ENCODE measurements around the gene DIP2B. TPM values are rescaled to one million over a fixed set of nuclear protein-coding genes. Genes with fewer than 3 reads are reported as not detected.

DIP2B gene
- total and polyA plus RNA-seq, 9 donors: 7.2 to 33.3 (median 19.2) TPM

- H3K9me3 ChIP-seq: no peaks in the 10 kb centered on the region
- intact Hi-C loops (cut with DNase I): loop anchor here in 1 of 4 donors (5.0 kb wide), 1 partner anchor 102 kb away; no protein-coding TSS in a partner anchor
- WGBS, 3 donors: 54 to 67% (median 56%) methylated on average over 7 of the region's 7 CpGs
- DNase-seq: no peak
- H3K27ac ChIP-seq: no peak overlapping the region
- no peaks in the 10 kb centered on the region for H3K36me3 ChIP-seq
- H3K4me3 ChIP-seq: no peak overlapping the region
- TF ChIP-seq CTCF (IDR thresholded peaks at IDR 0.05) (no peak), EP300 (IDR thresholded peaks at IDR 0.05) (no peak), POLR2A (IDR thresholded peaks at IDR 0.05) (no peak)
- peaks cover 12% of the 10 kb centered on the region for H3K4me1 ChIP-seq (ENCODE audit: insufficient read depth)
- no peaks in the 10 kb centered on the region for H3K27me3 ChIP-seq
Measured at GRCh38 chr12:50618864-50619609, 114.3 kb downstream of the DIP2B start.

- no peaks in the 10 kb centered on the region for H3K36me3 ChIP-seq
- no peak overlapping the region for H3K4me3 ChIP-seq
- no peaks in the 10 kb centered on the region for H3K27me3 ChIP-seq
- intact Hi-C loops (cut with DNase I): loop anchor here in 1 of 4 donors (5.0 kb wide), 1 partner anchor 102 kb away; no protein-coding TSS in a partner anchor
- no peaks in the 10 kb centered on the region for H3K9me3 ChIP-seq
- no peak overlapping the region for H3K27ac ChIP-seq
- DNase-seq: no peak
- no peak for TF ChIP-seq POLR2A (IDR thresholded peaks at IDR 0.05)
- TF ChIP-seq CTCF (IDR thresholded peaks at IDR 0.05): no peak
- TF ChIP-seq EP300 (IDR thresholded peaks at IDR 0.05): no peak
- peaks cover 12% of the 10 kb centered on the region for H3K4me1 ChIP-seq (ENCODE audit: insufficient read depth)
- 91 to 96% (median 93%) methylated on average over 2 of the region's 2 CpGs for WGBS, 3 donors
Measured at GRCh38 chr12:50619610-50619958, 114.8 kb downstream of the DIP2B start.

DNA sequence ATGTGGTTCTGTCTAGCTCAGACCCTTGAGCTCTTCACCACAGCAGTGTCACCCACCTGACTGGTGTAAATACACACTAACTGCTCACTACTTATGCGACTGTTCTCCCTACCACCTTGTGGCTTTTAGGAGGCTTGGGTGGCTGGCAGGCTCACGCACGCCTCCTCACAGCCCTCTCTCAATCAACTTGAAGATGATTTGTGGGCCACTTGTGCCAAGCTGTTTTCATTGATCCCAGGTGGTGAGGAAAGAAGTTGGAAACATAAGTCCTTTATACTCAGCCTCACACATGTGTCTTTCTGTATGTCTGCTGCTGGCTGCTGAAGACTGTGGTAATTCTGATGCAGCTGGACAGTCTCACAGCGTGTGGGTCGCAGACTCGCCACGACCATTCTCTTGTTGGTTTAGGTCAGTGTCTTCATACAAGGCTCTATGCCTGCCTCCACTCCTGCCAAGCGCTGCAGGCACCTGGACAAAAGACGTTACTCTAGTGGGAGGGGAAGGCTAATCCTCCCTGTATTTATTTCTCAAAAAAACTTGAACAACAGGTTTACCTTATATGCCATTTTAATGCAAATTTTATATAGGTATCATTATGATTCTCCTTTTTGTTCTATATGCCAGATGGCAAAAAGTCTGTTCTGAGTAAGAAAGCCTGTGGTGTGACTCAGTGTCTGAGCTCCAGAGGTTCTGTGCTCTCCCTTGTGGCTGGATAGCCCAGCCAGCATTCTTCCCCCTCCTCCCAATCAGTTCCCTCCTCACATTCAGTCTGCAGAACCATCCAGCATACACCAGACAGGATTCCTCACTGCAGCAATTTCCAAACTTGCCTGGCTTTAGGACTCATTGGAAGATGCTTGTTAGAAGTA lies 115.6 kb downstream of the DIP2B start:
- Histone ChIP-seq H3K4me3 (no peak overlapping the region), H3K9me3 (no peaks in the 10 kb centered on the region), H3K27me3 (no peaks in the 10 kb centered on the region), H3K27ac (no peak overlapping the region), H3K36me3 (no peaks in the 10 kb centered on the region), H3K4me1 (ENCODE audit: insufficient read depth) (peaks cover 11% of the 10 kb centered on the region)
- no peak for TF ChIP-seq POLR2A (IDR thresholded peaks at IDR 0.05)
- TF ChIP-seq EP300 (IDR thresholded peaks at IDR 0.05): no peak
- no peak for TF ChIP-seq CTCF (IDR thresholded peaks at IDR 0.05)
- DNase-seq: no peak
- intact Hi-C loops (cut with DNase I): no loop called here
- 65 to 71% (median 66%) methylated on average over 9 of the region's 9 CpGs for WGBS, 3 donors

- intact Hi-C loops (cut with DNase I): no loop called here
- H3K4me3 ChIP-seq: no peak overlapping the region
- no peak overlapping the region for H3K27ac ChIP-seq
- 31 to 41% (median 33%) methylated on average over 1 of the region's 1 CpG for WGBS, 3 donors
- no peaks in the 10 kb centered on the region for H3K9me3 ChIP-seq
- H3K27me3 ChIP-seq: no peaks in the 10 kb centered on the region
- H3K36me3 ChIP-seq: no peaks in the 10 kb centered on the region
- peaks cover 8% of the 10 kb centered on the region for H3K4me1 ChIP-seq (ENCODE audit: insufficient read depth)
- no peak for TF ChIP-seq CTCF (IDR thresholded peaks at IDR 0.05)
- no peak for DNase-seq
Measured at GRCh38 chr12:50620978-50621360, 116.2 kb downstream of the DIP2B start.

Measured in ovary (tissue), 9 donors.